Heart left ventricle (tissue), 13 donors: ENCODE data around the gene ATG9B.

Experiments used
- CTCF ChIP-seq, 12 donors: fragments of 200-600 bp; sonication (generic) in 4 of 12; IDR thresholded peaks; one replicate each; pipeline versions ENCODE4 v1.5.0 to v1.8.0; 2018 to 2022; ENCODE audit warnings: antibody characterized with exemption in 12 of 12, mild to moderate bottlenecking in 5 of 12
- POLR2A ChIP-seq, 2 donors: fragments of 450-650 bp; IDR thresholded peaks; one replicate each; pipeline ENCODE4 v1.6.1; 2017; ENCODE audit warnings: antibody characterized with exemption in 2 of 2, mild to moderate bottlenecking in 2 of 2, moderate library complexity in 2 of 2
- donor health status: ischemic (EF 13 %, LVEDD 7.1; RV severe dilation, severe dysfunction).
- donor health status: DM: no; HTN: yes; CAD: no.
- donor health status: DM: no; HTN: no; CAD: no.
- donor health status: ischemic (EF 25% LVEDD 6.9; RV normal size, moderate dysfunction).
- donor health status: ischemic (EF 25% LVEDD 5.7; RV mildly dilated, moderate dysfunction).
- donor health status: ischemic (EF 35%, LVEDD 5.7; RV mildly dilated, moderate dysfunction).
- donor health status: nonischemic (EF 11% LVEDD 7.7; RV severe dilation, severe dysfunction).
- donor health status: DM: yes; HTN: yes; CAD: no.
- donor health status: PGD.
- donor health status: ischemic (EF 29% LVEDD 5.4; RV normal size, mild dysfunction).
- donor health status: nonischemic (EF 23%, LVEDD 6.1; RV moderate dilation, normal function).

GRCh38 chr7:150976529-150977381, 47.5 kb downstream of the ATG9B start:
- TF ChIP-seq CTCF (IDR thresholded peaks at IDR 0.05) (no peak), POLR2A (IDR thresholded peaks at IDR 0.05) (peak in 1 of 2 donors; percentile 64)
